Stimulated activated CD4-positive, alpha-beta T cell treated with anti-CD3 and anti-CD28 coated beads, Interleukin-2, amount 100 ng/mL, for 48 hours (primary cell): ENCODE data around the gene ZNF587B.
"Not testable (repeated sequence)": the region's sequence is repeated elsewhere in the genome, so short reads cannot be mapped to it uniquely, and the experiment has no call there.

Experiments used
- DNase-seq, 2 donors: peaks; one replicate each; pipeline ENCODE4 v3.0.0-alpha.2; 2020

The ZNF587B gene

GRCh38 chr19:57830071-57830602 is at the start of gene ZNF587B:
TSS of gene ZNF587B (plus strand) at chr19:57830299. CDS start at chr19:57830529, 230 bp downstream.
- peak; percentile 20 to 43 for DNase-seq

- DNase-seq = no peak
Measured at GRCh38 chr19:57786286-57786685, 43.8 kb upstream of the ZNF587B start.

- DNase-seq = no peak
Measured at GRCh38 chr19:57786906-57787305, 43.2 kb upstream of the ZNF587B start.

GRCh38 chr19:57788114-57788692 is 41.9 kb upstream of the ZNF587B start:
- no peak for DNase-seq

GRCh38 chr19:57789288-57789687 is 40.8 kb upstream of the ZNF587B start:
- no peak for DNase-seq

GRCh38 chr19:57796580-57796979 is 33.5 kb upstream of the ZNF587B start:
- not testable (repeated sequence) for DNase-seq

- no peak for DNase-seq
Measured at GRCh38 chr19:57800696-57801095, 29.4 kb upstream of the ZNF587B start.

GRCh38 chr19:57802269-57802668 is 27.8 kb upstream of the ZNF587B start:
- no peak for DNase-seq

- no peak for DNase-seq
Measured at GRCh38 chr19:57803265-57803593, 26.9 kb upstream of the ZNF587B start.

GRCh38 chr19:57803594-57804325 is 26.3 kb upstream of the ZNF587B start:
- no peak for DNase-seq

GRCh38 chr19:57807541-57807940 is 22.6 kb upstream of the ZNF587B start:
- DNase-seq = no peak

GRCh38 chr19:57810410-57811295 is 19.4 kb upstream of the ZNF587B start:
- not testable (repeated sequence) for DNase-seq

- DNase-seq = no peak
Measured at GRCh38 chr19:57812226-57812625, 17.9 kb upstream of the ZNF587B start.

GRCh38 chr19:57812975-57813820 is 16.9 kb upstream of the ZNF587B start:
- not testable (repeated sequence) for DNase-seq

GRCh38 chr19:57813919-57814504 is 16.1 kb upstream of the ZNF587B start:
- DNase-seq = no peak

- DNase-seq = peak; percentile 58 to 59
Measured at GRCh38 chr19:57814505-57815246, 15.4 kb upstream of the ZNF587B start, which contains the start of gene ZNF552. TSS of gene ZNF552 (minus strand) at chr19:57814913. CDS start at chr19:57814743, 170 bp downstream.

- DNase-seq = no peak
Measured at GRCh38 chr19:57815247-57816075, 14.6 kb upstream of the ZNF587B start.

GRCh38 chr19:57816652-57817051 is 13.4 kb upstream of the ZNF587B start:
- no peak for DNase-seq

GRCh38 chr19:57817976-57818375 is 12.1 kb upstream of the ZNF587B start:
- DNase-seq = no peak

GRCh38 chr19:57818378-57818777 is 11.7 kb upstream of the ZNF587B start:
- DNase-seq = no peak
